ENCODE data around the gene AHCYL2. TPM values are rescaled to one million over a fixed set of nuclear protein-coding genes. Genes with fewer than 3 reads are reported as not detected.

Gene AHCYL2
- polyA plus RNA-seq, 1 experiment, result 13.3 TPM

- DNase-seq (ENCODE audit: low read depth, low spot score), result no peak
- no peak for TF ChIP-seq CTCF (IDR thresholded peaks at IDR 0.05; ENCODE audit: low read depth, low read length)
- ChIA-PET CTCF (interaction anchor here (1.2 to 2.1 kb wide), 2 partner anchors 39 to 95 kb away, joined by 3 to 13 read pairs; no protein-coding TSS in a partner anchor), POLR2A (interaction anchor here (1.0 kb wide), 1 partner anchor 14 kb away, joined by 4 read pairs; no protein-coding TSS in a partner anchor)
- Histone ChIP-seq H3K27ac (ENCODE audit: low read depth, low read length) (no peak overlapping the region), H3K27me3 (ENCODE audit: control insufficient read depth, insufficient read depth, low read length) (no peaks in the 10 kb centered on the region), H3K4me3 (ENCODE audit: low read depth, low read length) (no peak overlapping the region), H3K9me3 (ENCODE audit: control insufficient read depth, insufficient read depth, low read length) (no peaks in the 10 kb centered on the region)
Observed at GRCh38 chr7:129203050-129203741, 21.6 kb upstream of the AHCYL2 start.

GRCh38 chr7:129205126-129205818 lies 19.6 kb upstream of the AHCYL2 start:
- Histone ChIP-seq H3K27ac (ENCODE audit: low read depth, low read length) (no peak overlapping the region), H3K9me3 (ENCODE audit: control insufficient read depth, insufficient read depth, low read length) (no peaks in the 10 kb centered on the region), H3K4me3 (ENCODE audit: low read depth, low read length) (no peak overlapping the region), H3K27me3 (ENCODE audit: control insufficient read depth, insufficient read depth, low read length) (no peaks in the 10 kb centered on the region)
- ChIA-PET CTCF (interaction anchor here (0.6 kb wide), 1 partner anchor 19 kb away, joined by 3 read pairs; no protein-coding TSS in a partner anchor), POLR2A (no interaction called here)
- DNase-seq (ENCODE audit: low read depth, low spot score), result no peak
- no peak for TF ChIP-seq CTCF (IDR thresholded peaks at IDR 0.05; ENCODE audit: low read depth, low read length)

- POLR2A ChIA-PET, result no interaction called here
- DNase-seq (ENCODE audit: low read depth, low spot score), result no peak
- Histone ChIP-seq H3K27ac (ENCODE audit: low read depth, low read length) (no peak overlapping the region), H3K9me3 (ENCODE audit: control insufficient read depth, insufficient read depth, low read length) (no peaks in the 10 kb centered on the region), H3K4me3 (ENCODE audit: low read depth, low read length) (no peak overlapping the region), H3K27me3 (ENCODE audit: control insufficient read depth, insufficient read depth, low read length) (no peaks in the 10 kb centered on the region)
- CTCF ChIA-PET, result interaction anchor here (0.6 to 9.4 kb wide), 4 partner anchors 12 to 115 kb away, joined by 4 to 188 read pairs (median 6); no protein-coding TSS in a partner anchor
- TF ChIP-seq CTCF (IDR thresholded peaks at IDR 0.05; ENCODE audit: low read depth, low read length), result no peak
Observed at GRCh38 chr7:129205987-129206785, 18.6 kb upstream of the AHCYL2 start.

- Histone ChIP-seq H3K4me3 (ENCODE audit: low read depth, low read length) (no peak overlapping the region), H3K9me3 (ENCODE audit: control insufficient read depth, insufficient read depth, low read length) (no peaks in the 10 kb centered on the region), H3K27me3 (ENCODE audit: control insufficient read depth, insufficient read depth, low read length) (no peaks in the 10 kb centered on the region), H3K27ac (ENCODE audit: low read depth, low read length) (no peak overlapping the region)
- ChIA-PET POLR2A (no interaction called here), CTCF (interaction anchor here (0.7 to 9.4 kb wide), 5 partner anchors 10 to 202 kb away, joined by 3 to 188 read pairs (median 9); no protein-coding TSS in a partner anchor)
- TF ChIP-seq CTCF (IDR thresholded peaks at IDR 0.05; ENCODE audit: low read depth, low read length), result no peak
- no peak for DNase-seq (ENCODE audit: low read depth, low spot score)
Observed at GRCh38 chr7:129208667-129209066, 16.2 kb upstream of the AHCYL2 start.
